Inflammatory macrophage treated with lipopolysaccharide for 4 hours (primary cell): ENCODE data around the gene SMG1.
"Not testable (repeated sequence)": the region's sequence is repeated elsewhere in the genome, so short reads cannot be mapped to it uniquely, and the experiment has no call there.

ENCODE experiments used
- DNase-seq: peaks from one replicate; pipeline ENCODE4 v3.0.0-alpha.2; 2020

Gene SMG1

GRCh38 chr16:18796377-18796776 is 129.8 kb downstream of the SMG1 start:
- DNase-seq = no peak

GRCh38 chr16:18792836-18793433 is 133.3 kb downstream of the SMG1 start:
- no peak for DNase-seq

GRCh38 chr16:18789850-18790706 is 136.1 kb downstream of the SMG1 start, which contains the start of gene RPS15A:
TSS of gene RPS15A (minus strand) at chr16:18790334. CDS start at chr16:18789113, 1,221 bp downstream.
- peak; percentile 96 for DNase-seq

- DNase-seq = no peak
Measured at GRCh38 chr16:18789515-18789849, 136.7 kb downstream of the SMG1 start.

DNA sequence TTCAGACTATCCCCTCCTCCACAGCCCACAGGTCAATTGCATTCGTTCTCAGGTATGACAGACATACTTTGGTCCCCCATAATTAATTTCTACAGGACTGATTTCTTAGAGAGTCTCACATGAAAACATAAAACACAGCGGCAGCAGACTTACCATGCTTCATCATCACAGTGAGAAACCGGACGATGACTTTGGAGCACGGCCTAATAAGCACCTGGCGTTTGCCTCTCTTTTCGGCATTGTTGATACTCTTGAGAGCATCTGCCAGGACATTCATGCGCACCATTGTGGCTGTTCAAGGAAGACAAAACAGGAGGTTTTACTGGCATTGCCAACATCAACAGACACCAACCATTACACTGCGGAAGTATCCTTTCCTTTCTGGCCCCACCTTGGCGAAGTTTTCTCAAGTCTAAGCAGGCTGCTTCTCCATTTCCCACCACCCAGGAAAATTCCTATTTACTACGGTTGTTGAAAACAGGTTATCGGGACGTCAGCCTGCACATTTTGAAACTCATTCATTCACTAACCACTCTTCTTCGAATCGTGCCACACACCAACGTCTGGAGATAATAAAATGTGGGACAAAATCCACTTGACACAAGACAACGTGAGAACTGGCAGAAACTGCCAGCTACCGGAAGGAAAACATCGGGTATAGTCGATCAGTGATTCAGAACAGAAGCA is 137.2 kb downstream of the SMG1 start:
- no peak for DNase-seq

DNA sequence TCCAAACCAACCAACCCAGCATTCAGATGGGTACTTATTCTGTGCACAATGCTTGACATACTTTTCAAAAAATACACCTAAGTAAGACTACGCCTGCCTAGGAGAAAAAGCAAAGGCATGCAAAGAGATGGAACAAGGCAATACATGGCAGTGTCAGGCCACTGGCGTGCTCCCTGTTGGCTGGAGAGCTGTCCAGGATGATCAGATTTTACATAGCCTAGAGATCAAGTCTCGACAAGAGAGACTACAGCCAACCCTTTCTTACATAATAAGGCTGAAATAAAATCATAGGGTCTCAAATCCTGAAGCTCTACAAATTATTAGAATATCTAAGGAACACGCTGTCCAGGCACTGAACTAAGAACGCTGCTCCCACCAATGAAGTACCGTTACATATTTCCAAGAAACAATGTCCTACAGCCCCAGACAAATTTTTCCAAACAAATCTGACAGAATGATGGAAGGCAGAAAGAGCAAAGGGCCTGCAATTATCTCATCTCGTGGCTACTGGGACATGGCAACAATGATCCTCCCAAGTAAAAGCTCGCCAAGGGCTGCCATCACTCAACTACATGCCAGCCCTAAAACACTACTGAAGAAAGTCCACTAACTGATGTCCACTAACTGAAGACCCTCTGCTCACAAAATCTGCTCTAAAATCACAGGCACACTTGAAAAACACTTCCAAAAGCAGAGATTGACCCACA is 141.1 kb downstream of the SMG1 start:
- no peak for DNase-seq

DNA sequence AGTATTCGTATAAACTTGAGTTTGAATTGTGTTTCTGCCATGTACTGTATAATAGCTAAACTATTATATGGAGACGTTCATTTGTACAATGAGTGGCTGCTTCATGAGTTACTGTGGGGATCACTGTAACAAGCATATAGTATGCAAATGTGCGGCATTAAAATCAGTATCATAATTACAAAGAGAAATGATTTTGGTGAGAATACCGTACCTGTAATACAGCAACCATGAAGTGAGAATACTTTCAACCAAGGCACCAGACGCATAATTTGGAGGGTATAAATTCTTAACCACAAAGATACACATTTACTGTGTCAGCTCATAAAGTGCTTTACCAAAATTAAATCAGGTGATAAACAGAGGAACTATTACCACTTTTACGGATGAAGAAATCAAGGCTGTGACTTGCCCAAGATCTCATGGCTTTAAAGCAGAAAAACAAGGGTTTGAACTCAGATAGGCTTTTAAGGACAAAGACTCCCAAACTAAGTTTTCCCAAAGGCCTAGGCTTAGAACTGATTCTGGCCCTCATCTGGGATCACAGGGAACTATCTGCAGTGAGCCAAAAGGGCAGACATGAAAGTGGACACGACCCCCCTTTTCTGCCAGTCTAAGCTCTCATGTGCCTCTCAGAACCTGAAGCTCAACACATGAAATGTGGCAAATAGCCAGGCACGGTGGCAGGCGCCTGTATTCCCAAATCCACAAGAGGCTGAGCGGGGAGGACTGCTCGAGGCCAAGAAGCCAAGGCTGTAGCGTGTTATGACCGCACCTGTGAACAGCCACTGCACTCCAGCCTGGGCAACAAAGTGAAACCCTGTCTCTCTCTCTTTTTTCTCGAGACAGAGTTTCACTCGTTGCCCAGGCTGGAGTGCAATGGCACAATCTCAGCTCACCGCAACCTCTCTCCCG is 142.5 kb downstream of the SMG1 start:
- DNase-seq = no peak

DNA sequence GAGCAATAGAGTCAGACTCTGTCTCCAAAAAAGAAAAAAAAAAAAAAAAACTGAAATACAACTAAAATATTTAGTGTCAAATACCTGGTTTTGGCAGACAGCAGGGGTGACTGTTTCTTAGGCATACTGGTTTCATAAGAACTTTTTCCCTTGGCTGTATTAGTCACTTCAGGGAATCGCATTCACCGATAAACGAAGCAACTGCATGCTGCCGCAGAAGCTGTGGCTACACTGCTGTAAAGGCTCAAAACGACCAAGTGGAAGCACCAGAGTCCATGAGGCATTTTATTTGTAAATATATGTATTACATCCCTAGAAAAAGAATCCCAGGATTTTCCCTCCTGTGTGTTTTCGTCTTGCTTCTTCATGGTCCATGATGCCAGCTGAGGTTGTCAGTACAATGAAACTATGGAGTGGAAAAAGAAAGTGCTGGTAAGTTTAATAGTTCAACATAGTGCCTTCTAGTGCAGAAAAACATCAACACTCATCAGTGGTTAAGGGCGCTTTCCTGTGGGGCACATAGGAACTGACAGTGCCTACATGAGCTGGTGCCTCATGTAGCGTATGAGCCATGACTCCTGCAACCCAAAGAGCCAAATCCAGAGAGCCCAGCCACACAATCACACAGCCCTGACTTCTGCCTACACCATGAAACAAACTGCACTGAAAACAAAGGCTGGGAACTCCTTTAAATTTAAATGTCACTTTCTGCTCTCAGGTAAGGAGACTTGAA is 143.3 kb downstream of the SMG1 start:
- no peak for DNase-seq

- DNase-seq = not testable (repeated sequence)
Measured at GRCh38 chr16:18781232-18781631, 145.0 kb downstream of the SMG1 start.

DNA sequence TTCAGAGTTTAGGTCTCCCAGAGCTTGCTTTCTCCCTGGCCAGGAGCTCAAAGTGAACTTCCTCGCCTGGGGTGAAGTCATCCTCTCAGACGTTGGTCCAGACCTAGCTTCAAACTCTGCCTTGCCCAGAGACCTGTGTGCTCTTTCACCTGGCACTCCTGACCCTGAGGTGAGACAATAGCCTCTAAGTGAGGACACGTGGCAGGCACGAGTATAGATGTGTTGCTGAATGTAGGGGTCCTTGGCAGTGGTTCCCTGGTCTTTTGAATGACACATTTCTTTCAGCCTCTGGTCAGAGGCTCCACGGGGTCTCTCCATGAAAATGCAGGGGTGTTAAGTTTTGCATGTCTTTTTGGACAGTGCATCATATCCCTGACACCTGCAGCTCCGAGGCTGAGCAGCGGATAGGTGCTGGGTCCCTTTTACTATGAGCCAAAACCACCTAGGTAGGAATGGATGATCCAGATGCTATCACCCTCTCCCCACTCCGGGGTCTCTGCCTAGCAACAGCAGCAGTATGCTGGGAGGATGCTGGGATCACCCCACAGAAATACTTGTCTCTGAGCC is 145.7 kb downstream of the SMG1 start:
- DNase-seq = not testable (repeated sequence)

DNA sequence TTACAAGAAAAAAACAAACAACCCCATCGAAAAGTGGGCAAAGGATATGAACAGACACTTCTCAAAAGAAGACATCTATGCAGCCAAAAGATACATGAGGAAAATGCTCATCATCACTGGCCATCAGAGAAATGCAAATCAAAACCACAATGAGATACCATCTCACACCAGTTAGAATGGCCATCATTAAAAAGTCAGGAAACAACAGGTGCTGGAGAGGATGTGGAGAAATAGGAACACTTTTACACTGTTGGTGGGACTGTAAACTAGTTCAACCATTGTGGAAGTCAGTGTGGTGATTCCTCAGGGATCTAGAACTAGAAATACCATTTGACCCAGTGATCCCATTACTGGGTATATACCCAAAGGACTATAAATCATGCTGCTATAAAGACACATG is 148.5 kb downstream of the SMG1 start:
- not testable (repeated sequence) for DNase-seq

GRCh38 chr16:18776334-18776733 is 149.9 kb downstream of the SMG1 start:
- DNase-seq = not testable (repeated sequence)

GRCh38 chr16:18774651-18775050 is 151.6 kb downstream of the SMG1 start:
- peak; percentile 69 for DNase-seq

DNA sequence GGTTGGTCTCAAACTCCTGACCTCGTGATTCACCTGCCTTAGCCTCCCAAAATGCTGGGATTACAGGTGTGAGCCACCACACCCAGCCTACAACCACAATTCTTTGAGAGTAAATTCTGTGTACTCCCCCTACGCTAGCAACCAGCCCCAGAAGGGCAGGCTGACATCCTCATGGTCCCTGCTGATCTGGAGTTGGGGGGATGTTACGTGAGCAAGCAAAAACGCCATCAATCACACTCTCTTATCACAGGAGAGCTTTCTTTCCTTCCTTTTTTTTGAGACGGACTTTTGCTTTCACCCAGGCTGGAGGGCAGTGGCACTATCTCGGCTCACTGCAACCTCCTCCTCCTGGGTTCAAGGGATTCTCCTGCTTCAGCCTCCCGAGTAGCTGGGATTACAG is 154.0 kb downstream of the SMG1 start:
- DNase-seq = not testable (repeated sequence)

DNA sequence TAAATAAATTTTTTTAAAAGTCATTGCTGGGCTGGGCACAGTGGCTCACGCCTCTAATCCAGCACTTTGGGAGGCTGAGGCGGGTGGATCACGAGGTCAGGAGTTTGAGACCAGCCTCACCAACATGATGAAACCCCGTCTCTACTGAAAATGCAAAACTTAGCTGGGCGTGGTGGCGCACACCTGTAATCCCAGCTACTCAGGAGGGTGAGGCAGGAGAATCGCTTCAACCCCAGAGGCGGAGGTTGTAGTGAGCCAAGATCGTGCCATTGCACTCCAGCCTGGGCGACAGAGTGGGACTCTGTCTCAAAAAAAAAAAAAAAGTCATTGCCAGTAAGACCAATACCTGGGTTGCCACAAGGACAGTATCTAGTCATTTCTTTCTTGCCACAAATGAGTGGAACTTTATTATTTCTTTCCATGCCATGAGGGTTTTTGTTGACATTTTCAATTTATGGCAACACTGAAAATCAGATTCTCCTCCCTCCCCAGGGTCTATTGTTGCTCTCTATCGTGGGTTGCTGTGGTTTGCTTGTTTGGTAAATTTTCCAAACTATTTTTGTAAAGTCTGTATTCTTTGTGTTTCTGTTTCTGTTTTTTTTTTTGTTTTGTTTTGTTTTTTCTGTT is 155.8 kb downstream of the SMG1 start:
- not testable (repeated sequence) for DNase-seq

- not testable (repeated sequence) for DNase-seq
Measured at GRCh38 chr16:18767217-18767616, 159.0 kb downstream of the SMG1 start.

GRCh38 chr16:18762713-18763112 is 163.5 kb downstream of the SMG1 start:
- DNase-seq = not testable (repeated sequence)

GRCh38 chr16:18759598-18760520 is 166.3 kb downstream of the SMG1 start:
- not testable (repeated sequence) for DNase-seq

DNA sequence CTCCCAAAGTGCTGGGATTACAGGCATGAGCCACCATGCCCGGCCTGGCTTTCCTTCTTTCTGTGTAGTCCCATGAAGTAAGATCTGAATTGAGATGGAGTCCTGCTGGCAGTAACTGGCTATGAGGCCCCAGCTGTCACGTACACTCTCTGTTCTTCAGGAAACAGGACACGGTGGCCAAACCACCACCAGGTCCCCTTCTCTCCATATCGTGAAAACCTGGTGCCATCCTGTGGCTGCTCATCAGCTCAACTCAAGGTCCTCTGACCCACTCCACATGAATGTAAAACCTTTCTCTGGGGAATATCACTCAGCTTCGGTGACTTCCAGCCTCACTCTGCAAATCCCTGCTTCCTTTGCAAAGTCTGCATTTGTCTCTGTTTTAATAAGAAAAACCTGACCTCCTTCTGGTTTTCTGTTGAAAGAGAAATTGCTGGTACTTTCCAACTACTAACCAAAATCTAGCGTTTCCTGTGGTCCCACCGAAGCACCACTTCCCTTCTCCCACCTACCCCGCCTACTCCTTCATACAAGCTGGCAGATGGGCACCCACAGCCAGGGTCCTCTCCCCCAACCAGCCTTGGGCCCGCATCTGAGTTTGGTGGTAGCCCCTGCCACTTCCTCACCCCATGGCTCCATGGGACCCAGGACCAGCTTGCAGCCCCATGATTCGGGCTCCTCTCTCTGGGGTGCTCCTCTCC is 168.1 kb downstream of the SMG1 start:
- DNase-seq = not testable (repeated sequence)
